Activated T-helper 1 cell treated with anti-CD3 and anti-CD28 coated beads, Interleukin-2, amount 50 U/mL, for 16 hours (primary cell): ENCODE measurements around the gene EML6.

Experiments used
- DNase-seq, 2 donors: peaks; one replicate each; pipeline ENCODE4 v3.0.0-alpha.2; 2020; ENCODE audit warnings: low read depth in 1 of 2, low spot score in 1 of 2

EML6 gene

GRCh38 chr2:54941248-54941984 lies 218.0 kb downstream of the EML6 start:
- no peak for DNase-seq

- DNase-seq, result no peak
Measured at GRCh38 chr2:54942373-54942772, 218.9 kb downstream of the EML6 start.

GRCh38 chr2:54944724-54945326 lies 221.4 kb downstream of the EML6 start:
- DNase-seq, result no peak

- DNase-seq, result no peak
Measured at GRCh38 chr2:54945391-54946219, 222.1 kb downstream of the EML6 start.

- DNase-seq, result no peak
Measured at GRCh38 chr2:54946220-54946805, 222.9 kb downstream of the EML6 start.

GRCh38 chr2:54947136-54947535 lies 223.7 kb downstream of the EML6 start:
- no peak for DNase-seq

- no peak for DNase-seq
Measured at GRCh38 chr2:54947646-54948045, 224.2 kb downstream of the EML6 start.

- DNase-seq, result no peak
Measured at GRCh38 chr2:54948120-54948519, 224.7 kb downstream of the EML6 start.

- DNase-seq, result no peak
Measured at GRCh38 chr2:54949431-54949830, 226.0 kb downstream of the EML6 start.

GRCh38 chr2:54950811-54951210 lies 227.3 kb downstream of the EML6 start:
- DNase-seq, result no peak

- DNase-seq, result no peak
Measured at GRCh38 chr2:54952425-54952824, 229.0 kb downstream of the EML6 start.

- DNase-seq, result no peak
Measured at GRCh38 chr2:54952978-54953456, 229.6 kb downstream of the EML6 start.

- DNase-seq, result no peak
Measured at GRCh38 chr2:54954158-54954557, 230.7 kb downstream of the EML6 start.

GRCh38 chr2:54954705-54955357 lies 231.4 kb downstream of the EML6 start:
- no peak for DNase-seq

GRCh38 chr2:54955358-54956110 lies 232.1 kb downstream of the EML6 start:
- DNase-seq, result no peak

GRCh38 chr2:54956111-54956627 lies 232.7 kb downstream of the EML6 start:
- DNase-seq, result no peak

- DNase-seq, result no peak
Measured at GRCh38 chr2:54957321-54957999, 234.0 kb downstream of the EML6 start.

GRCh38 chr2:54958717-54959371 lies 235.4 kb downstream of the EML6 start:
- no peak for DNase-seq

- no peak for DNase-seq
Measured at GRCh38 chr2:54960164-54960563, 236.7 kb downstream of the EML6 start.
